Measurements from ENCODE around the gene NUF2.

DNA sequence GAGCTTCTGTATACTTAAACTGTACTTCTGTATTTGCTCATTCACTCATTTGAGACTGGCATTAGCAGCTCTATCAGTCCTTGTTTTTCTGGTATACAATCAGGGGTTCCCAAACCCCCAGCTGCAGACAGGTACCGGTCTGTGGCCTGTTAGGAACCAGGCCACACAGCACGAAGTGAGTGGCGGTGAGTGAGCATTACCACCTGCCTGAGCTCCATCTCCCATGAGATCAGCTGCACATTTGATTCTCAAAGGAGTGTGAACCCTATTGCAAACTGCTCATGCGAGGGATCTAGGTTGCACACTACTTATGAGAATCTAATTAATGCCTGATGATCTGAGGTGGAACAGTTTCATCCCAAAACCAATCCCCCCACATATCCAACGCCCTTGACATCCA is 18.2 kb upstream of the NUF2 start:
- TF ChIP-seq POLR2A (IDR thresholded peaks at IDR 0.05; ENCODE audit: low read depth, low read length) (no peak), KLF5 (IDR thresholded peaks at IDR 0.05; ENCODE audit: partially characterized antibody) (no peak), MXI1 (IDR thresholded peaks at IDR 0.05; ENCODE audit: low read depth, low read length) (no peak), EP300 (IDR thresholded peaks at IDR 0.05; ENCODE audit: borderline replicate concordance in 1 of 2, control insufficient read depth in 1 of 2, low read depth in 2 of 2, low read length in 2 of 2) (no peak), TBL1XR1 (IDR thresholded peaks at IDR 0.05; ENCODE audit: low read depth, low read length) (no peak), TCF7 (IDR thresholded peaks at IDR 0.05; ENCODE audit: borderline replicate concordance) (no peak), EZH2 (IDR thresholded peaks at IDR 0.05; ENCODE audit: borderline replicate concordance, control insufficient read depth, low read depth, low read length) (no peak), SIX5 (IDR thresholded peaks at IDR 0.05; ENCODE audit: low read depth, low read length, severe bottlenecking) (no peak), SP1 (IDR thresholded peaks at IDR 0.05; ENCODE audit: low read depth, low read length) (no peak), HCFC1 (IDR thresholded peaks at IDR 0.05; ENCODE audit: low read length) (no peak)
- TF ChIP-seq, protein P1, sequence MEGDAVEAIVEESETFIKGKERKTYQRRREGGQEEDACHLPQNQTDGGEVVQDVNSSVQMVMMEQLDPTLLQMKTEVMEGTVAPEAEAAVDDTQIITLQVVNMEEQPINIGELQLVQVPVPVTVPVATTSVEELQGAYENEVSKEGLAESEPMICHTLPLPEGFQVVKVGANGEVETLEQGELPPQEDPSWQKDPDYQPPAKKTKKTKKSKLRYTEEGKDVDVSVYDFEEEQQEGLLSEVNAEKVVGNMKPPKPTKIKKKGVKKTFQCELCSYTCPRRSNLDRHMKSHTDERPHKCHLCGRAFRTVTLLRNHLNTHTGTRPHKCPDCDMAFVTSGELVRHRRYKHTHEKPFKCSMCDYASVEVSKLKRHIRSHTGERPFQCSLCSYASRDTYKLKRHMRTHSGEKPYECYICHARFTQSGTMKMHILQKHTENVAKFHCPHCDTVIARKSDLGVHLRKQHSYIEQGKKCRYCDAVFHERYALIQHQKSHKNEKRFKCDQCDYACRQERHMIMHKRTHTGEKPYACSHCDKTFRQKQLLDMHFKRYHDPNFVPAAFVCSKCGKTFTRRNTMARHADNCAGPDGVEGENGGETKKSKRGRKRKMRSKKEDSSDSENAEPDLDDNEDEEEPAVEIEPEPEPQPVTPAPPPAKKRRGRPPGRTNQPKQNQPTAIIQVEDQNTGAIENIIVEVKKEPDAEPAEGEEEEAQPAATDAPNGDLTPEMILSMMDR (IDR thresholded peaks at IDR 0.05 in 2 of 3, conservative IDR thresholded peaks at IDR 0.05 in 1 of 3; ENCODE audit: control insufficient read depth in 2 of 3, extremely low read depth in 1 of 3, insufficient read depth in 1 of 3, low read depth in 3 of 3, low read length in 3 of 3) = no peak
- TF ChIP-seq, protein P2, sequence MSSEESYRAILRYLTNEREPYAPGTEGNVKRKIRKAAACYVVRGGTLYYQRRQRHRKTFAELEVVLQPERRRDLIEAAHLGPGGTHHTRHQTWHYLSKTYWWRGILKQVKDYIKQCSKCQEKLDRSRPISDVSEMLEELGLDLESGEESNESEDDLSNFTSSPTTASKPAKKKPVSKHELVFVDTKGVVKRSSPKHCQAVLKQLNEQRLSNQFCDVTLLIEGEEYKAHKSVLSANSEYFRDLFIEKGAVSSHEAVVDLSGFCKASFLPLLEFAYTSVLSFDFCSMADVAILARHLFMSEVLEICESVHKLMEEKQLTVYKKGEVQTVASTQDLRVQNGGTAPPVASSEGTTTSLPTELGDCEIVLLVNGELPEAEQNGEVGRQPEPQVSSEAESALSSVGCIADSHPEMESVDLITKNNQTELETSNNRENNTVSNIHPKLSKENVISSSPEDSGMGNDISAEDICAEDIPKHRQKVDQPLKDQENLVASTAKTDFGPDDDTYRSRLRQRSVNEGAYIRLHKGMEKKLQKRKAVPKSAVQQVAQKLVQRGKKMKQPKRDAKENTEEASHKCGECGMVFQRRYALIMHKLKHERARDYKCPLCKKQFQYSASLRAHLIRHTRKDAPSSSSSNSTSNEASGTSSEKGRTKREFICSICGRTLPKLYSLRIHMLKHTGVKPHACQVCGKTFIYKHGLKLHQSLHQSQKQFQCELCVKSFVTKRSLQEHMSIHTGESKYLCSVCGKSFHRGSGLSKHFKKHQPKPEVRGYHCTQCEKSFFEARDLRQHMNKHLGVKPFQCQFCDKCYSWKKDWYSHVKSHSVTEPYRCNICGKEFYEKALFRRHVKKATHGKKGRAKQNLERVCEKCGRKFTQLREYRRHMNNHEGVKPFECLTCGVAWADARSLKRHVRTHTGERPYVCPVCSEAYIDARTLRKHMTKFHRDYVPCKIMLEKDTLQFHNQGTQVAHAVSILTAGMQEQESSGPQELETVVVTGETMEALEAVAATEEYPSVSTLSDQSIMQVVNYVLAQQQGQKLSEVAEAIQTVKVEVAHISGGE (CRISPR knock-in tag; IDR thresholded peaks at IDR 0.05) = no peak

Measured in GM12878 (cell line).